HCT116 (cell line): ENCODE results near the gene RCOR1. TPM values are rescaled to one million over a fixed set of nuclear protein-coding genes. Genes with fewer than 3 reads are reported as not detected.
A peak's percentile ranks its signal among the peaks of the same experiment; 100 is the strongest.

ENCODE experiments used
- ATAC-seq: fragments of 200-7000 bp; cut with Tn5 transposase; 2 replicates; pipeline ENCODE4 v1.9.1; 2020; ENCODE audit warnings: mild to moderate bottlenecking, moderate library complexity
- Bru-seq: library from RNA; stranded (reverse); fragments of 400-500 nt; gene quantifications from one replicate; lab custom pipeline; 2021; lab: Mats Ljungman, UMichigan
- BruChase-seq, 2 experiments: library from RNA; stranded (reverse); fragments of 400-500 nt; gene quantifications; one replicate each; lab custom pipeline; 2021; lab: Mats Ljungman, UMichigan
- BruUV-seq: library from RNA; stranded (reverse); fragments of 400-500 nt; replicated peaks from 2 replicates; lab custom pipeline; 2021; lab: Mats Ljungman, UMichigan
- CTCF ChIA-PET: fragments of 300-600 bp; sonication (Branson Sonifier 250); formaldehyde crosslinking; loops from one replicate; lab custom pipeline; 2021; ENCODE audit warnings: antibody characterized with exemption; lab: Charles Lee
- POLR2A ChIA-PET: fragments of 300-600, 350-600 bp; sonication (Branson Sonifier 250); formaldehyde crosslinking; loops from one replicate; lab custom pipeline; 2021; ENCODE audit warnings: antibody characterized with exemption; lab: Charles Lee
- RAD21 ChIA-PET, 2 experiments: fragments of 300-600 bp; sonication (Branson Sonifier 250); formaldehyde crosslinking; loops; one replicate each; lab custom pipeline; 2023; ENCODE audit warnings: low total read pairs in 2 of 2; ENCODE audit not compliant: uncharacterized antibody in 2 of 2, unreplicated experiment in 2 of 2, low non-redundant PET in 1 of 2; lab: Charles Lee
- DNase-seq: peaks from one replicate; pipeline ENCODE4 v3.0.0-alpha.2; 2010; ENCODE audit warnings: low read depth, low spot score
- H2AFZ ChIP-seq: fragments of 200-600 bp; shearing (Covaris generic), sonication (generic); 2 replicates; pipeline ENCODE4 v1.6.1; 2017; ENCODE audit warnings: low read depth, mixed run types, mixed read lengths, antibody characterized with exemption, low read length; ENCODE audit not compliant: poor library complexity, severe bottlenecking
- H3K27ac ChIP-seq: 2 replicates; pipeline ENCODE4 v1.5.1; 2012; ENCODE audit warnings: low read depth, low read length
- H3K27me3 ChIP-seq: fragments of 200-600 bp; sonication (generic); 2 replicates; pipeline ENCODE4 v1.6.1; 2016; ENCODE audit warnings: mixed run types, low read length, mixed read lengths; ENCODE audit not compliant: insufficient read depth
- H3K36me3 ChIP-seq, 2 experiments: fragments of 200-500 bp in 1 of 2; fragments of 200-600 bp in 1 of 2; sonication (Bioruptor generic) in 1 of 2; sonication (generic) in 1 of 2; 2 replicates each; pipeline versions ENCODE4 v1.5.1 to v1.6.1; 2014 to 2016; ENCODE audit warnings: low read length in 2 of 2, inconsistent platforms in 1 of 2, mixed read lengths in 1 of 2, mixed run types in 1 of 2; ENCODE audit not compliant: insufficient read depth in 2 of 2, control insufficient read depth in 1 of 2
- H3K4me1 ChIP-seq, 2 experiments: fragments of 200-600 bp in 1 of 2; sonication (generic) in 1 of 2; 2 replicates each; pipeline versions ENCODE4 v1.5.1 to v1.6.1; 2012 to 2017; ENCODE audit warnings: low read length in 2 of 2, inconsistent platforms in 1 of 2, mild to moderate bottlenecking in 1 of 2, mixed read lengths in 1 of 2, mixed run types in 1 of 2, moderate library complexity in 1 of 2; ENCODE audit not compliant: insufficient read depth in 2 of 2, control insufficient read depth in 1 of 2
- H3K4me2 ChIP-seq: fragments of 200-600 bp; sonication (generic); 2 replicates; pipeline ENCODE4 v1.6.1; 2017; ENCODE audit warnings: mixed run types, low read length, mixed read lengths
- H3K4me3 ChIP-seq, 2 experiments: fragments of 200-600 bp in 1 of 2; sonication (generic) in 1 of 2; replicated peaks in 1 of 2; 2 replicates each; pipeline ENCODE4 v1.5.1; 2011 to 2016; ENCODE audit warnings: low read length in 2 of 2, control low read depth in 1 of 2, low read depth in 1 of 2, mild to moderate bottlenecking in 1 of 2, mixed read lengths in 1 of 2, mixed run types in 1 of 2
- H3K79me2 ChIP-seq: fragments of 200-600 bp; sonication (generic); 2 replicates; pipeline ENCODE4 v1.6.1; 2017; ENCODE audit warnings: mild to moderate bottlenecking, mixed run types, low read length, moderate library complexity, mixed read lengths; ENCODE audit not compliant: insufficient read depth
- H3K9ac ChIP-seq: fragments of 200-600 bp; sonication (generic); 2 replicates; pipeline ENCODE4 v1.6.1; 2016; ENCODE audit warnings: low read length, mixed read lengths
- H3K9me2 ChIP-seq: fragments of 200-600 bp; sonication (generic), shearing (Covaris generic); 2 replicates; pipeline ENCODE4 v1.6.1; 2017; ENCODE audit warnings: mixed run types, mild to moderate bottlenecking, moderate library complexity; ENCODE audit not compliant: insufficient read depth
- H3K9me3 ChIP-seq, 2 experiments: fragments of 200-500 bp in 1 of 2; fragments of 200-600 bp in 1 of 2; sonication (Bioruptor generic) in 1 of 2; sonication (generic) in 1 of 2; 2 replicates each; pipeline ENCODE4 v1.6.1; 2014 to 2017; ENCODE audit warnings: low read length in 2 of 2, mixed read lengths in 2 of 2, inconsistent platforms in 1 of 2, low read depth in 1 of 2, mild to moderate bottlenecking in 1 of 2, mixed run types in 1 of 2, moderate library complexity in 1 of 2; ENCODE audit not compliant: control insufficient read depth in 1 of 2, insufficient read depth in 1 of 2
- H4K20me1 ChIP-seq: fragments of 200-600 bp; sonication (generic), shearing (Covaris generic); 2 replicates; pipeline ENCODE4 v1.6.1; 2017; ENCODE audit warnings: mixed run types, mild to moderate bottlenecking, moderate library complexity; ENCODE audit not compliant: insufficient read depth
- ATF3 ChIP-seq: IDR thresholded peaks from 2 replicates; pipeline ENCODE4 v1.6.1; 2012
- CBX3 ChIP-seq: IDR thresholded peaks from 2 replicates; pipeline ENCODE4 v1.6.1; 2012; ENCODE audit warnings: low read depth
- CTCF ChIP-seq, 3 experiments: fragments of 200-600 bp in 1 of 3; sonication (generic) in 1 of 3; IDR thresholded peaks in 2 of 3; conservative IDR thresholded peaks in 1 of 3; 2 replicates each; pipeline ENCODE4 v1.5.1; 2012 to 2017; ENCODE audit warnings: low read depth in 2 of 3, low read length in 2 of 3, antibody characterized with exemption in 1 of 3, borderline replicate concordance in 1 of 3, control low read depth in 1 of 3, mild to moderate bottlenecking in 1 of 3, mixed read lengths in 1 of 3, mixed run types in 1 of 3, moderate library complexity in 1 of 3; ENCODE audit not compliant: insufficient read depth in 1 of 3
- EGR1 ChIP-seq: IDR thresholded peaks from 2 replicates; pipeline ENCODE4 v1.6.1; 2012; ENCODE audit warnings: low read depth
- ELF1 ChIP-seq: IDR thresholded peaks from 2 replicates; pipeline ENCODE4 v1.6.1; 2012; ENCODE audit warnings: low read depth, borderline replicate concordance
- EZH2 ChIP-seq: fragments of 200-600 bp; sonication (generic); IDR thresholded peaks from 2 replicates; pipeline ENCODE4 v1.6.1; 2017; ENCODE audit warnings: antibody characterized with exemption, mixed run types
- EZH2phosphoT487 ChIP-seq: fragments of 200-600 bp; IDR thresholded peaks from 2 replicates; pipeline ENCODE4 v1.6.1; 2018; ENCODE audit warnings: antibody characterized with exemption, borderline replicate concordance
- JUND ChIP-seq: IDR thresholded peaks from 2 replicates; pipeline ENCODE4 v1.6.1; 2012
- MAX ChIP-seq: IDR thresholded peaks from 2 replicates; pipeline ENCODE4 v1.6.1; 2012
- RAD21 ChIP-seq: IDR thresholded peaks from 2 replicates; pipeline ENCODE4 v1.6.1; 2012; ENCODE audit warnings: low read depth, mild to moderate bottlenecking
- REST ChIP-seq: IDR thresholded peaks from 2 replicates; pipeline ENCODE4 v1.6.1; 2012; ENCODE audit warnings: low read depth
- SIN3A ChIP-seq: IDR thresholded peaks from 2 replicates; pipeline ENCODE4 v1.6.1; 2012; ENCODE audit warnings: low read depth
- SRF ChIP-seq: IDR thresholded peaks from 2 replicates; pipeline ENCODE4 v1.6.1; 2012; ENCODE audit warnings: low read depth
- ZBTB33 ChIP-seq: IDR thresholded peaks from 2 replicates; pipeline ENCODE4 v1.6.1; 2011; ENCODE audit warnings: mild to moderate bottlenecking, low read length, moderate library complexity; ENCODE audit not compliant: insufficient replicate concordance; ENCODE audit errors: extremely low read depth
- ZFX ChIP-seq: fragments of 450-650 bp; IDR thresholded peaks from 2 replicates; pipeline ENCODE4 v1.6.1; 2017
- ZNF274 ChIP-seq: fragments of 200-500 bp; sonication (Bioruptor generic); IDR thresholded peaks from 2 replicates; pipeline ENCODE4 v1.6.1; 2014; ENCODE audit warnings: mild to moderate bottlenecking, low read depth, low read length, inconsistent platforms
- intact Hi-C: fragments of 100-400 bp; cut with micrococcal nuclease; formaldehyde crosslinking; loops from 2 replicates; pipeline ENCODE4 v1.10.0; 2022
- long read RNA-seq: library from polyadenylated mRNA; unstranded; transcript quantifications from one replicate; pipeline ENCODE4 v2.0.0, GENCODE V29; 2021; ENCODE audit not compliant: unreplicated experiment
- polyA plus RNA-seq: library from polyadenylated mRNA; unstranded; fragments of >200 nt; gene quantifications from 2 replicates; pipeline ENCODE4 v1.2.1, GENCODE V29; 2012; ENCODE audit warnings: missing spikeins
- total RNA-seq: library from RNA; stranded (reverse); gene quantifications from one replicate; pipeline ENCODE4 v1.2.1, GENCODE V29; 2021; ENCODE audit not compliant: unreplicated experiment

The RCOR1 gene
- total RNA-seq (30.7 TPM), Bru-seq, nascent RNA (percentile 91 among the genes with signal in this experiment), BruChase-seq, experiment 1, labeled RNA remaining after a 6-hour chase (percentile 88 among the genes with signal in this experiment), BruChase-seq, experiment 2, labeled RNA remaining after a 2-hour chase (percentile 87 among the genes with signal in this experiment)
- polyA plus RNA-seq = 13.6 and 15.0 TPM in 2 replicates
- long read RNA-seq, full-length matches to known transcripts = 5 of 25 reads
- long read RNA-seq, partial matches to known transcripts = 4 of 25 reads
- long read RNA-seq, other reads (novel, unspliced or antisense) = 16 of 25 reads

- no peaks in the 10 kb centered on the region for H3K27me3 ChIP-seq
- ATAC-seq = peak; percentile 83
- H3K9me3 ChIP-seq = no peaks in the 10 kb centered on the region
- H3K9me2 ChIP-seq = no peaks in the 10 kb centered on the region
- ChIA-PET RAD21 (no interaction called here), POLR2A (interaction anchor here (1.6 kb wide), 1 partner anchor 67 kb away, joined by 12 read pairs; no protein-coding TSS in a partner anchor), CTCF (interaction anchor here (1.2 to 1.6 kb wide), 3 partner anchors 18 to 68 kb away, joined by 3 to 8 read pairs (median 5); no protein-coding TSS in a partner anchor)
- DNase-seq = peak; percentile 93
- no TSS peak for BruUV-seq
- no peak within 1 kb of the TSS for H2AFZ ChIP-seq
- H3K4me2 ChIP-seq = peak within 1 kb of the TSS; percentile 96
- intact Hi-C loops = loop anchor here (1.0 to 10.0 kb wide), 2 partner anchors 68 to 323 kb away; no protein-coding TSS in a partner anchor
- peak within 1 kb of the TSS; percentile 80 to 92 for H3K4me3 ChIP-seq
- H3K4me1 ChIP-seq = peaks cover 12 to 43% of the 10 kb centered on the region in 2 experiments
- peak within 1 kb of the TSS; percentile 99 for H3K9ac ChIP-seq
- peak within 1 kb of the TSS; percentile 96 for H3K27ac ChIP-seq
- H4K20me1 ChIP-seq = peaks cover 8% of the 10 kb centered on the region; the same call in 1 of the 2 replicates
- peaks cover 49% of the 10 kb centered on the region for H3K79me2 ChIP-seq
- no peaks in the 10 kb centered on the region for H3K36me3 ChIP-seq
- TF ChIP-seq EZH2 (no peak), CTCF (IDR thresholded peaks at IDR 0.05 in 2 of 3, conservative IDR thresholded peaks at IDR 0.05 in 1 of 3; ENCODE audit: borderline replicate concordance in 1 of 3, insufficient read depth in 1 of 3, low read depth in 2 of 3, low read length in 2 of 3) (no peak), ATF3 (no peak), SIN3A (peak; percentile 82), ZBTB33 (no peak), EGR1 (peak; percentile 85), REST (no peak), ZNF274 (no peak), ZFX (no peak; the same call in 1 of the 2 replicates), ELF1 (no peak; the same call in 1 of the 2 replicates), RAD21 (peak; percentile 11; the same call in 1 of the 2 replicates), JUND (peak; percentile 50; the same call in 1 of the 2 replicates), EZH2phosphoT487 (no peak), SRF (no peak), CBX3 (0 out of 2 replicates have a peak, but pooled peaks have one; percentile 17), MAX (peak; percentile 64)
These were observed at the start of gene RCOR1 for GRCh38 chr14:102591944-102592762. TSS of gene RCOR1 (plus strand) at chr14:102592649. CDS start at chr14:102592887, 238 bp downstream.
